NOMO-1 treated with dmso at 0.1 percent for 144 hours (cell line): Measurements from ENCODE around the gene VAT1L.
A peak's percentile ranks its signal among the peaks of the same experiment; 100 is the strongest.

Experiments
- DNase-seq: peaks from one replicate; lab custom pipeline; 2025; ENCODE audit not compliant: unreplicated experiment; lab: John Stamatoyannopoulos, UW

VAT1L gene

GRCh38 chr16:77868052-77868451 lies 79.7 kb downstream of the VAT1L start:
- DNase-seq, result no peak

GRCh38 chr16:77868478-77868877 lies 80.1 kb downstream of the VAT1L start:
- DNase-seq, result no peak

DNA sequence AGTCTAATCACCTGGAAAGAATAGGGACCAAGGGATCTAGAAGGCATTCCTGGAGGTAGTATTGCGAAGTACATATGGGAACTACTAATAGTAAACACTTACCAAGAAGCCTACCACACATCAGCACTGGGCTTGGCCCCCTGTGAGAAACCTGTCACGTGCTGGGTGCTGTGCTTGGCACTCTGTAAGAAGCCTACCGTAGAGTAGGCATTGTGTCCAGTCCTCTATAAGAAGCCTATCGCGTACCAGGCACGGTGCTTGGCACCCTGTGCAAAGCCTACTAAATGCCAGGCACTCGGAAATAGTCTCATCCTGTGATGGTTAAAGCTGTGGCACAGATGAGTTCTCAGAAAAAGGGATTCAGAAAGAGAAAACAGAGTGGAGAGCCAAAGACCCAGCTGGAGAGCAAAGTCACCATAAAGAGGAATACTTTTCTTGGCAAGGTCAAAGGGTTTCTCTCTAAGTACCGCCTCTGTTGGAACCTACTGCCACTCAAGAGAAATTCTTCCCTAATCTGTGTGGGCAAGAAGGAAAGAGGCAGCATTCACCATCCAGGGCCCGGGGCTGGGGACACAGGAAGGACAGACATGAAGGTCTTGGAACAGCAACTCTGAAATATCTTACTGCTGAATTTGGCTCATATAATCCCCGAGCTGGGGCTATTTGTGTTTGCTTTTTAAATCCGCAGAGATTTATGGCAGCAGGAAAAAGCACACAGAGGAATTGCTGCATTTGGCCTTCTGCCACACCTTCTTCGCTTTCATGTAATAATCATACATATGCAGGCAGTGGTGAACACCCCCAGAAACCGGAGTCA lies 81.8 kb downstream of the VAT1L start:
- DNase-seq, result no peak

GRCh38 chr16:77871932-77872331 lies 83.6 kb downstream of the VAT1L start:
- DNase-seq, result no peak

GRCh38 chr16:77873066-77873465 lies 84.7 kb downstream of the VAT1L start:
- DNase-seq, result no peak

GRCh38 chr16:77874347-77874746 lies 86.0 kb downstream of the VAT1L start:
- DNase-seq, result no peak

DNA sequence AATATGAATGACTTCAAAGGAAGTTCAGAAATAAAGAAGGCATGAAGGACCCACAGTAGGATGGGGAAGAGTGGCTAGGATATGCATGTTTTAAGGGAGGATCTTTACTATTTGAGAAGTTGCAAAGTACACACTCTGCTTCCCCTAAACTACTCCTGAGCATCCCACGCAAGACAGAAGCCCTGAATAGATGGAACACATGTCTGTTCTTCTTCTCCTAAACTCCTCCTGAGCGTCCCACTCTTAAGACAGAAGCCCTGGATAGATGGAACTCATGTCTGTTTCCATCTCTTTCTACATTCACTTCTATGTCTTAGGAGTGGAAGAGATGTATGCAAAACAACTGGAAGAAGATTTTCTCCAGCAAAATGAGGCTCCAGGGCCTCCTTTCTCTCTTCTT lies 88.4 kb downstream of the VAT1L start:
- no peak for DNase-seq

DNA sequence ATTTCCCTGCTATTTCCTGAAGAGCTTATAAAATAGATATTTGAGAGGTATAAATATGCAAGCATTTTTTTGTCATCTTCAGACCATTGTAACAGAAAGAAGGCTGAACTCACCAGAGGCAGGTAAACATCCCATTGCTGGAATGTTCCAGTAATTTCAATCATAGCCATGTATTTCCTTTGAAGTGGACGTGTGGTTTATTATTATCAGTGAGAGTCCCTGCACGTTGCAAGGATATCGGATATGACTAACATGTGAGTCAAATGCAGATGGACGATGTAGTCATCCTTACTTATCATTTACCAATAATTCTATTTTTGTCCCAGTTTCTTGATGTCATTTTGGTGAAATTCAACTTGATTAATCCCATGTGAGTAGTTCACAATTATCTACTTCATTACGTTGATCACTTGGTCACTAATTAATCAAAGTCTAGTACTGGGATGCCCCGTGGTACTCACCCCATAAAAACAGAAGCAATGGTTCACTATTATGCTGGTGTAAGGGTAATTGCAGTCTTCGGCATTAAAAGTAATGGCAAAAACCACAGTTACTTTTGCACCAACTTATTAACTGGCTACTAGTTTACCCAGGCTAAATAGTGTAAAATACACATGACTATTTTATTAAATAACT lies 89.5 kb downstream of the VAT1L start:
- no peak for DNase-seq

GRCh38 chr16:77881355-77882030 lies 93.1 kb downstream of the VAT1L start:
- DNase-seq, result no peak

GRCh38 chr16:77882358-77882757 lies 94.0 kb downstream of the VAT1L start:
- DNase-seq, result no peak

- no peak for DNase-seq
Observed at GRCh38 chr16:77885571-77886295, 97.4 kb downstream of the VAT1L start.

- DNase-seq, result no peak
Observed at GRCh38 chr16:77888871-77889270, 100.5 kb downstream of the VAT1L start.

- peak; percentile 41 for DNase-seq
Observed at GRCh38 chr16:77890075-77890474, 101.7 kb downstream of the VAT1L start.

DNA sequence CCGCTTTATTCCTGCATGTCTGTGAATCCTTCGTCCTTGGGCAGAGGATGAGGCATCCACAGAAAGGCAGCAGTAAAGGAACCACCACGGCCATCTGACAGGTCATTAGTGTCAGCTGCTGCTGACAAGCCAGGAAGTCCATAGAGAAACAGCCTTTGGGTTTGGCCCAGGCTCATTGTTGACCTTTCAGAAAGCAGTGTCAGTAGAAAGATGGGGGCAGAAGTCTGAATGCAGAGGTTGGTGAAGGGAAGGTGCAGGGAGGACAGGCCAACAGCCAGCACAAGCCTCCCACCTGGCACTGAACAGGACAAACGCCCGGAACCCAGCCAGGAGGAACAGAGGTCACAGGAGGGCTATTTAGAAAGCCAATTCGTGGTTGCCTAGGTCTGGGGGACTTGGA lies 105.8 kb downstream of the VAT1L start:
- DNase-seq, result no peak

DNA sequence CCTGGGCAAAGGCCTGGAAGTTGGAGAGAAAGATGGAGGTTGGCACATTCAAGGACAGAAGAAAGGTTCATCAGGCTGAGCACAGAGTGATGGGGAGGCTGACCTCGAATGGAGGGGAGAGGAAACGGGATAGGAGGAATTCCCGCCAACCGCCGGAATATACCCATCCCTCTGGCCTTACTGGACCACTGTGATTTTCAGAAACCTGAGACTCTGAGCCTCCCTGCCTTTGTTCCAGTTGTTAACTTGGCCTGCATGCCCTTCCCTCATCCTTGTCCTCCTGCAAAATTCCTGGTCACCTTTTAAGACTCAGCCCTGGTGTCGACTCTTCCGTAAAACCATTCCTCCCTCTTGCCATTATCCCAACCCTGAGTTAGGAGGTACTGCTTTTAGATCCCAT lies 107.6 kb downstream of the VAT1L start:
- no peak for DNase-seq

DNA sequence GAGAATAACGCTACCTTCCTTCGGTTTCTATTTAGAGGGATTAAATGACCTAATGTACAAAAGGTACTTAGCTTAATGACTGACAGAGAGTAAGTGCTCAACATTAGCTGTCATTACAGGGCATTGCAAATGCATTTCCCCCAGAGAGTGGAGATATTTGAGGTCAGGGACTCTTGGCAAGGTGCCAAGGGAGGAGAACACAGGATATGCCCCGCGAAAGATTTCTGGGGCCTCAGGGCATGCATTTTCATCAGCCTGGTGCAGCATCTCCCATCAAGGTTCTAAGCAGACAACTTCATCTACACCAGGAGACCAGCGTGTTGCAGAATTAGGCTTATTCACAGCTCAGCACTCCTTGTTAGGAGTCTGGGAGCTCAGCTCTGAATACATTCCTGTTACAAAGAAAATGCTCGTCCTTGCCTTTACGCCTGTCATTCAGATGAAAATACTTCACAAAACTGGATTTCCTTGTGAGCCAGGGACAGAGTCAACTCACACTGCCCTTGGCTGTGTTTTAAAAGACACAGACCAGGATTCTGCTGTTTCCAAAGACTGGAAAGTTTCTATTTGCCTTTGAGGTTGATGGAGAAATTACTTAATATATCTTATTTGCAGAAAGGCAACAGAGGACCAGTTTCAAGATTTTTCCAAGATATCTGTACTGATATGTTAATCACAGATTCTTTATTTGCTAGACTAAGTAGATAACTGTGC lies 108.2 kb downstream of the VAT1L start:
- DNase-seq, result no peak

GRCh38 chr16:77897129-77897437 lies 108.7 kb downstream of the VAT1L start:
- DNase-seq, result no peak

GRCh38 chr16:77897831-77898605 lies 109.7 kb downstream of the VAT1L start:
- no peak for DNase-seq

- DNase-seq, result no peak
Observed at GRCh38 chr16:77898671-77899211, 110.4 kb downstream of the VAT1L start.

- no peak for DNase-seq
Observed at GRCh38 chr16:77899416-77899815, 111.1 kb downstream of the VAT1L start.
